H1 (cell line): ENCODE measurements around the gene ZNF614. TPM values are rescaled to one million over a fixed set of nuclear protein-coding genes. Genes with fewer than 3 reads are reported as not detected.

Source experiments
- CTCF ChIA-PET: fragments of 300-600 bp; sonication (Branson Sonifier 250); formaldehyde crosslinking; loops from one replicate; lab custom pipeline; 2021; ENCODE audit not compliant: partially characterized antibody; lab: Charles Lee
- POLR2A ChIA-PET: fragments of 300-600 bp; sonication (Branson Sonifier 250); formaldehyde crosslinking; loops from one replicate; lab custom pipeline; 2021; ENCODE audit warnings: inconsistent platforms; ENCODE audit not compliant: partially characterized antibody; lab: Charles Lee
- DNase-seq, 2 experiments: peaks; one replicate each; pipeline versions ENCODE4 v3.0.0 to v3.0.0-alpha.2; 2010 to 2022; ENCODE audit warnings: low spot score in 2 of 2, low read depth in 1 of 2, mixed read lengths in 1 of 2
- FAIRE-seq: peaks from 2 replicates; lab custom pipeline; 2011; peaks lifted over from hg19 to GRCh38; lab: Jason Lieb, UNC
- H2AFZ ChIP-seq: 2 replicates; pipeline ENCODE4 v1.8.1; 2012; ENCODE audit warnings: low read length, inconsistent platforms
- H2AK5ac ChIP-seq: 2 replicates; pipeline ENCODE4 v1.6.1; 2013; ENCODE audit warnings: low read depth, low read length
- H2BK120ac ChIP-seq: replicated peaks from 2 replicates; pipeline ENCODE3; 2013; ENCODE audit warnings: low read depth, low read length, inconsistent platforms
- H2BK12ac ChIP-seq: 2 replicates; pipeline ENCODE4 v1.6.1; 2013; ENCODE audit warnings: low read depth, low read length
- H2BK15ac ChIP-seq: 2 replicates; pipeline ENCODE4 v1.6.1; 2013; ENCODE audit warnings: low read length
- H2BK20ac ChIP-seq: 2 replicates; pipeline ENCODE4 v1.6.1; 2013; ENCODE audit warnings: low read length
- H2BK5ac ChIP-seq: 2 replicates; pipeline ENCODE4 v1.6.1; 2013; ENCODE audit warnings: low read depth, low read length
- H3K14ac ChIP-seq: 2 replicates; pipeline ENCODE4 v1.6.1; 2013; ENCODE audit warnings: inconsistent platforms; ENCODE audit not compliant: insufficient read length
- H3K18ac ChIP-seq: 2 replicates; pipeline ENCODE4 v1.6.1; 2013; ENCODE audit warnings: low read length; ENCODE audit errors: extremely low read depth
- H3K23ac ChIP-seq: 2 replicates; pipeline ENCODE4 v1.6.1; 2013; ENCODE audit warnings: inconsistent platforms; ENCODE audit not compliant: insufficient read length
- H3K23me2 ChIP-seq: 2 replicates; pipeline ENCODE4 v1.6.1; 2013; ENCODE audit warnings: low read depth, low read length
- H3K27ac ChIP-seq: 2 replicates; pipeline ENCODE4 v1.6.1; 2011; ENCODE audit warnings: low read depth, low read length, inconsistent platforms
- H3K27me3 ChIP-seq, 4 experiments: replicated peaks in 1 of 4; 1 replicate in 1 of 4; 2 replicates in 3 of 4; pipeline versions ENCODE4 v1.6.1 to v1.8.1; 2011 to 2013; ENCODE audit warnings: low read length in 3 of 4, mild to moderate bottlenecking in 3 of 4, inconsistent platforms in 2 of 4, mixed read lengths in 2 of 4, moderate library complexity in 1 of 4; ENCODE audit not compliant: control insufficient read depth in 3 of 4, insufficient read depth in 3 of 4; ENCODE audit errors: extremely low read depth in 1 of 4
- H3K36me3 ChIP-seq, 4 experiments: 2 replicates each; pipeline versions ENCODE4 v1.6.1 to v1.8.1; 2011 to 2013; ENCODE audit warnings: mild to moderate bottlenecking in 4 of 4, low read length in 3 of 4, moderate library complexity in 2 of 4, control low read depth in 1 of 4, inconsistent platforms in 1 of 4; ENCODE audit not compliant: insufficient read depth in 4 of 4, control insufficient read depth in 2 of 4
- H3K4ac ChIP-seq: replicated peaks from 2 replicates; pipeline ENCODE3; 2013; ENCODE audit warnings: low read length, low read depth, mixed read lengths, inconsistent platforms; ENCODE audit not compliant: insufficient read length
- H3K4me1 ChIP-seq, 4 experiments: replicated peaks in 1 of 4; 1 replicate in 1 of 4; 2 replicates in 3 of 4; pipeline versions ENCODE4 v1.6.1 to v1.8.1; 2011 to 2013; ENCODE audit warnings: low read length in 3 of 4, inconsistent platforms in 2 of 4, mixed read lengths in 1 of 4; ENCODE audit not compliant: insufficient read depth in 4 of 4, control insufficient read depth in 3 of 4
- H3K4me2 ChIP-seq, 2 experiments: 2 replicates each; pipeline versions ENCODE4 v1.6.1 to v1.8.1; 2011 to 2013; ENCODE audit warnings: low read depth in 2 of 2, low read length in 2 of 2, control low read depth in 1 of 2, inconsistent platforms in 1 of 2, mild to moderate bottlenecking in 1 of 2; ENCODE audit not compliant: insufficient read depth in 1 of 2
- H3K4me3 ChIP-seq, 4 experiments: fragments of 200-600, 300-600 bp in 1 of 4; sonication (generic), shearing (Covaris generic), sonication (Bioruptor Twin) in 1 of 4; 2 replicates each; pipeline versions ENCODE4 v1.5.1 to v1.8.1; 2011 to 2016; ENCODE audit warnings: low read length in 4 of 4, low read depth in 3 of 4, control low read depth in 2 of 4, inconsistent platforms in 2 of 4, mild to moderate bottlenecking in 2 of 4, mixed read lengths in 1 of 4, moderate library complexity in 1 of 4; ENCODE audit not compliant: insufficient read depth in 2 of 4; ENCODE audit errors: extremely low read depth in 1 of 4
- H3K56ac ChIP-seq: replicated peaks from 2 replicates; pipeline ENCODE3; 2013; ENCODE audit warnings: low read depth, mild to moderate bottlenecking, mixed read lengths, low read length, inconsistent platforms; ENCODE audit not compliant: insufficient read length
- H3K79me1 ChIP-seq: 2 replicates; pipeline ENCODE4 v1.6.1; 2013; ENCODE audit warnings: low read depth, low read length, control low read depth
- H3K79me2 ChIP-seq, 2 experiments: 2 replicates each; pipeline versions ENCODE4 v1.6.1 to v1.8.1; 2012 to 2013; ENCODE audit warnings: low read length in 2 of 2, mild to moderate bottlenecking in 2 of 2, inconsistent platforms in 1 of 2; ENCODE audit not compliant: insufficient read depth in 2 of 2, control insufficient read depth in 1 of 2
- H3K9ac ChIP-seq, 4 experiments: replicated peaks in 1 of 4; 1 replicate in 1 of 4; 2 replicates in 3 of 4; pipeline versions ENCODE4 v1.6.1 to v1.8.1; 2011 to 2013; ENCODE audit warnings: low read depth in 3 of 4, low read length in 3 of 4, control low read depth in 2 of 4, mild to moderate bottlenecking in 2 of 4, moderate library complexity in 2 of 4, inconsistent platforms in 1 of 4; ENCODE audit errors: extremely low read depth in 1 of 4
- H3K9me3 ChIP-seq, 2 experiments: 2 replicates each; pipeline versions ENCODE4 v1.6.1 to v1.8.1; 2012 to 2013; ENCODE audit warnings: mild to moderate bottlenecking in 2 of 2, moderate library complexity in 2 of 2, control low read depth in 1 of 2, inconsistent platforms in 1 of 2, low read depth in 1 of 2, low read length in 1 of 2, mixed read lengths in 1 of 2; ENCODE audit not compliant: insufficient read depth in 2 of 2
- H4K20me1 ChIP-seq, 2 experiments: replicated peaks in 1 of 2; 2 replicates each; pipeline versions ENCODE3 to v1.8.1; 2011 to 2013; ENCODE audit warnings: inconsistent platforms in 2 of 2, low read length in 2 of 2, mild to moderate bottlenecking in 1 of 2; ENCODE audit not compliant: insufficient read depth in 2 of 2, control insufficient read depth in 1 of 2
- H4K5ac ChIP-seq: 2 replicates; pipeline ENCODE4 v1.6.1; 2013; ENCODE audit warnings: low read length, low read depth, mixed read lengths, inconsistent platforms; ENCODE audit not compliant: insufficient read length
- H4K8ac ChIP-seq: 2 replicates; pipeline ENCODE4 v1.8.0; 2013; ENCODE audit warnings: mild to moderate bottlenecking, moderate library complexity, low read length, inconsistent platforms; ENCODE audit not compliant: insufficient read depth; ENCODE audit errors: extremely low read depth
- H4K91ac ChIP-seq: replicated peaks from 2 replicates; pipeline ENCODE3; 2013; ENCODE audit warnings: low read length, mixed read lengths, inconsistent platforms; ENCODE audit not compliant: insufficient read length
- ASH2L ChIP-seq: fragments of 200-600, 300-600 bp; sonication (generic); IDR thresholded peaks from one replicate; pipeline ENCODE4 v1.7.1; 2017; ENCODE audit warnings: low read length
- BRCA1 ChIP-seq: IDR thresholded peaks from 2 replicates; pipeline ENCODE4 v1.6.1; 2012; ENCODE audit warnings: low read depth, low read length, improper control_type of control experiment
- CBX5 ChIP-seq: fragments of 300-800, 300-1000 bp; sonication (generic); IDR thresholded peaks from 2 replicates; pipeline ENCODE4 v1.7.1; 2016; ENCODE audit warnings: antibody characterized with exemption, low read length, low read depth
- CBX8 ChIP-seq: fragments of 300-800, 300-1000 bp; sonication (generic); IDR thresholded peaks from 2 replicates; pipeline ENCODE4 v1.7.1; 2016; ENCODE audit warnings: low read depth, low read length, borderline replicate concordance
- CEBPB ChIP-seq: IDR thresholded peaks from 2 replicates; pipeline ENCODE4 v1.6.1; 2012; ENCODE audit warnings: low read depth, low read length
- CHD2 ChIP-seq: IDR thresholded peaks from 2 replicates; pipeline ENCODE4 v1.6.1; 2012; ENCODE audit warnings: low read length, improper control_type of control experiment
- CTBP2 ChIP-seq: IDR thresholded peaks from 2 replicates; pipeline ENCODE4 v1.7.0; 2011; ENCODE audit warnings: borderline replicate concordance, mild to moderate bottlenecking, moderate library complexity, mixed read lengths, low read length; ENCODE audit not compliant: insufficient read depth, insufficient read length
- NANOG ChIP-seq: IDR thresholded peaks from 2 replicates; pipeline ENCODE4 v1.6.1; 2011; ENCODE audit warnings: low read length, low read depth, mild to moderate bottlenecking, inconsistent platforms; ENCODE audit not compliant: insufficient read depth, poor library complexity, severe bottlenecking
- RFX5 ChIP-seq: IDR thresholded peaks from 2 replicates; pipeline ENCODE4 v1.6.1; 2011; ENCODE audit warnings: low read depth, low read length, improper control_type of control experiment, borderline replicate concordance
- RNF2 ChIP-seq: fragments of 200-900, 300-1000 bp; sonication (generic); IDR thresholded peaks from 2 replicates; pipeline ENCODE4 v1.7.1; 2016; ENCODE audit warnings: borderline replicate concordance, low read depth, mild to moderate bottlenecking, antibody characterized with exemption, low read length; ENCODE audit not compliant: poor library complexity, severe bottlenecking; ENCODE audit errors: missing control alignments
- SP2 ChIP-seq: IDR thresholded peaks from 2 replicates; pipeline ENCODE4 v1.6.1; 2012; ENCODE audit warnings: mild to moderate bottlenecking, low read length, inconsistent platforms
- TEAD4 ChIP-seq: IDR thresholded peaks from 2 replicates; pipeline ENCODE4 v1.6.1; 2012; ENCODE audit warnings: low read depth, low read length, inconsistent platforms, mixed read lengths
- YY1 ChIP-seq: IDR thresholded peaks from 2 replicates; pipeline ENCODE4 v1.6.1; 2011; ENCODE audit warnings: low read depth, mild to moderate bottlenecking, low read length
- WGBS, 2 experiments: shearing (Covaris generic) in 1 of 2; methylation state at CpG; one replicate each; pipeline versions ENCODE4 v1.1.6 to v1.1.7; 2013 to 2015; ENCODE audit warnings: low lambda C conversion rate in 2 of 2, mixed read lengths in 2 of 2, inconsistent platforms in 1 of 2, low coverage in 1 of 2, missing lambda C conversion rate in 1 of 2; ENCODE audit not compliant: insufficient replicate concordance in 2 of 2, insufficient coverage in 1 of 2, insufficient read length in 1 of 2; ENCODE audit errors: extremely low coverage in 1 of 2, missing lambda C conversion rate in 1 of 2; 5-methylcytosine and 5-hydroxymethylcytosine counted together
- polyA plus RNA-seq, 7 experiments: library from polyadenylated mRNA; depleted of rRNA in 3 of 7; stranded (reverse) in 5 of 7; unstranded in 2 of 7; fragments of >200 nt in 5 of 7; fragments of 200-250 nt in 2 of 7; gene quantifications; 1 replicate in 5 of 7; 2 replicates in 1 of 7; 4 replicates in 1 of 7; pipeline versions ENCODE4 v1.2.1 to v1.2.3, GENCODE V29; 2011 to 2013; ENCODE audit warnings: missing spikeins in 2 of 7, mixed read lengths in 2 of 7
- total RNA-seq: library from RNA; stranded (reverse); fragmentation: NEBNext Ultra II Directional; extraction: Animal tissue kit (Norgen Biotek cat#: 25700); gene quantifications from 2 replicates; pipeline ENCODE4 v1.2.1, GENCODE V29; 2021
- TF ChIP-seq, protein P1 (sequence below): IDR thresholded peaks from 2 replicates; pipeline ENCODE4 v1.6.1; 2012; ENCODE audit warnings: inconsistent platforms

ZNF614 gene
- total and polyA plus RNA-seq, 2 of the 8 experiments (the other 6 are each of a cell fraction or from before 2014, with no cell fraction given) = 4.7 to 18.7 TPM

- no peak for FAIRE-seq
- TF ChIP-seq ASH2L = no peak
- TF ChIP-seq RFX5 = no peak
- TF ChIP-seq CBX5 = no peak
- no peak for TF ChIP-seq TEAD4
- TF ChIP-seq RNF2 = no peak
- TF ChIP-seq CEBPB = no peak
- no peak for TF ChIP-seq CBX8
- TF ChIP-seq CTBP2 = no peak
- no peak for TF ChIP-seq SP2
- TF ChIP-seq CHD2 = no peak
- TF ChIP-seq YY1 = no peak
- TF ChIP-seq NANOG = no peak
- TF ChIP-seq, protein P1, sequence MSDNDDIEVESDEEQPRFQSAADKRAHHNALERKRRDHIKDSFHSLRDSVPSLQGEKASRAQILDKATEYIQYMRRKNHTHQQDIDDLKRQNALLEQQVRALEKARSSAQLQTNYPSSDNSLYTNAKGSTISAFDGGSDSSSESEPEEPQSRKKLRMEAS = no peak
- no peak for TF ChIP-seq BRCA1
These were observed 57.5 kb downstream of the ZNF614 start for GRCh38 chr19:51970718-51971117.

More at GRCh38 chr19:51970718-51971117, 57.5 kb downstream of the ZNF614 start:
- Histone ChIP-seq H3K56ac (no peak overlapping the region), H2BK20ac (no peak overlapping the region), H2BK15ac (no peak overlapping the region), H3K23me2 (no peaks in the 10 kb centered on the region), H3K23ac (no peak overlapping the region), H4K5ac (no peak overlapping the region), H4K20me1 (no peaks in the 10 kb centered on the region), H3K79me1 (no peaks in the 10 kb centered on the region), H3K4me1 (no peaks in the 10 kb centered on the region), H2AFZ (no peak overlapping the region), H3K14ac (no peak overlapping the region), H3K9ac (no peak overlapping the region), H3K27me3 (no peaks in the 10 kb centered on the region), H3K4me2 (no peak overlapping the region), H2BK12ac (no peak overlapping the region), H3K27ac (no peak overlapping the region), H3K18ac (no peak overlapping the region), H4K8ac (no peak overlapping the region), H2AK5ac (no peak overlapping the region), H2BK5ac (no peak overlapping the region), H3K9me3 (peaks cover 67 to 69% of the 10 kb centered on the region in 2 experiments), H2BK120ac (no peak overlapping the region), H4K91ac (no peak overlapping the region), H3K36me3 (peaks cover 14 to 76% (median 46%) of the 10 kb centered on the region in 4 experiments; a peak in 7 of 8 replicates), H3K79me2 (no peaks in the 10 kb centered on the region), H3K4me3 (0 out of 8 replicates have a peak overlapping the region, but pooled peaks of 1 of the 4 experiments have one; percentile 4), H3K4ac (no peak overlapping the region)
- 86% methylated on average over 1 of the region's 1 CpG; no CpG with 5 or more reads in 1 of the 2 experiments for WGBS, 2 experiments
- POLR2A ChIA-PET = interaction anchor here (1.0 kb wide), 1 partner anchor 38 kb away, joined by 3 read pairs; no protein-coding TSS in a partner anchor
- DNase-seq = no peak
- CTCF ChIA-PET = no interaction called here
